H9 (cell line): Measurements from ENCODE around the gene TRMT61A. TPM values are rescaled to one million over a fixed set of nuclear protein-coding genes. Genes with fewer than 3 reads are reported as not detected.
A peak's percentile ranks its signal among the peaks of the same experiment; 100 is the strongest.

Experiments
- DNase-seq: peaks from one replicate; pipeline ENCODE4 v3.0.0-alpha.2; 2017
- H2AFZ ChIP-seq: one replicate; pipeline ENCODE4 v1.6.1; 2013; ENCODE audit warnings: mild to moderate bottlenecking, low read length, control low read depth, moderate library complexity
- H2AK5ac ChIP-seq: 2 replicates; pipeline ENCODE4 v1.6.1; 2013; ENCODE audit warnings: low read length, control low read depth, mixed read lengths; ENCODE audit not compliant: insufficient read length
- H2BK120ac ChIP-seq: one replicate; pipeline ENCODE4 v1.6.1; 2013; ENCODE audit warnings: low read depth, mild to moderate bottlenecking, low read length, control low read depth, inconsistent platforms; ENCODE audit not compliant: poor library complexity, severe bottlenecking
- H2BK12ac ChIP-seq: 2 replicates; pipeline ENCODE4 v1.6.1; 2013; ENCODE audit warnings: low read length, control low read depth, mixed read lengths, low read depth; ENCODE audit not compliant: insufficient read length
- H2BK15ac ChIP-seq: 2 replicates; pipeline ENCODE4 v1.6.1; 2013; ENCODE audit warnings: low read depth, low read length, control low read depth
- H2BK20ac ChIP-seq: one replicate; pipeline ENCODE4 v1.6.1; 2013; ENCODE audit warnings: low read depth, mild to moderate bottlenecking, low read length, control low read depth, inconsistent platforms; ENCODE audit not compliant: poor library complexity, severe bottlenecking
- H2BK5ac ChIP-seq: 2 replicates; pipeline ENCODE4 v1.6.1; 2013; ENCODE audit warnings: low read length, control low read depth, mixed read lengths; ENCODE audit not compliant: insufficient read length
- H3K14ac ChIP-seq: 2 replicates; pipeline ENCODE4 v1.6.1; 2013; ENCODE audit warnings: low read length, control low read depth; ENCODE audit not compliant: insufficient read depth
- H3K18ac ChIP-seq: 2 replicates; pipeline ENCODE4 v1.6.1; 2013; ENCODE audit warnings: low read depth, mild to moderate bottlenecking, mixed read lengths, low read length, control low read depth; ENCODE audit not compliant: insufficient read length
- H3K23ac ChIP-seq: 2 replicates; pipeline ENCODE4 v1.6.1; 2013; ENCODE audit warnings: low read length, control low read depth, mixed read lengths, low read depth; ENCODE audit not compliant: insufficient read length
- H3K23me2 ChIP-seq: 2 replicates; pipeline ENCODE4 v1.6.1; 2013; ENCODE audit warnings: low read depth, mild to moderate bottlenecking, mixed read lengths, low read length, control low read depth; ENCODE audit not compliant: insufficient read length, poor library complexity, severe bottlenecking
- H3K27ac ChIP-seq: 2 replicates; pipeline ENCODE4 v1.5.1; 2013; ENCODE audit warnings: low read length, control low read depth, mixed read lengths, low read depth; ENCODE audit not compliant: insufficient read length
- H3K27me3 ChIP-seq: 2 replicates; pipeline ENCODE4 v1.6.1; 2013; ENCODE audit warnings: low read length, control low read depth, inconsistent platforms; ENCODE audit not compliant: insufficient read depth
- H3K4ac ChIP-seq: 2 replicates; pipeline ENCODE4 v1.6.1; 2013; ENCODE audit warnings: low read depth, mild to moderate bottlenecking, control low read depth, inconsistent platforms, low read length, moderate library complexity
- H3K4me1 ChIP-seq: 2 replicates; pipeline ENCODE4 v1.6.1; 2013; ENCODE audit warnings: low read length, control low read depth, inconsistent platforms; ENCODE audit not compliant: insufficient read depth
- H3K4me2 ChIP-seq: 2 replicates; pipeline ENCODE4 v1.6.1; 2013; ENCODE audit warnings: low read length, control low read depth, mixed read lengths; ENCODE audit not compliant: insufficient read length, insufficient read depth
- H3K56ac ChIP-seq: 2 replicates; pipeline ENCODE4 v1.6.1; 2013; ENCODE audit warnings: low read depth, mild to moderate bottlenecking, mixed read lengths, low read length, control low read depth; ENCODE audit not compliant: insufficient read length
- H3K79me1 ChIP-seq: 2 replicates; pipeline ENCODE4 v1.6.1; 2013; ENCODE audit warnings: low read depth, mild to moderate bottlenecking, moderate library complexity, low read length, control low read depth, inconsistent platforms; ENCODE audit not compliant: insufficient read depth, poor library complexity, severe bottlenecking
- H3K79me2 ChIP-seq: 2 replicates; pipeline ENCODE4 v1.6.1; 2013; ENCODE audit warnings: low read length, control low read depth, inconsistent platforms; ENCODE audit not compliant: insufficient read depth
- H3K9ac ChIP-seq: 2 replicates; pipeline ENCODE4 v1.6.1; 2013; ENCODE audit warnings: low read length, control low read depth, mixed read lengths; ENCODE audit not compliant: insufficient read length; ENCODE audit errors: extremely low read depth
- H3K9me3 ChIP-seq: one replicate; pipeline ENCODE4 v1.6.1; 2013; ENCODE audit warnings: low read depth, low read length, inconsistent platforms; ENCODE audit not compliant: control insufficient read depth
- H3T11ph ChIP-seq: one replicate; pipeline ENCODE4 v1.6.1; 2013; ENCODE audit warnings: mild to moderate bottlenecking, low read length, control low read depth, inconsistent platforms
- H4K20me1 ChIP-seq: one replicate; pipeline ENCODE4 v1.6.1; 2013; ENCODE audit not compliant: control insufficient read depth, insufficient read length, insufficient read depth
- H4K5ac ChIP-seq: 2 replicates; pipeline ENCODE4 v1.6.1; 2013; ENCODE audit warnings: low read depth, mild to moderate bottlenecking, mixed read lengths, low read length, control low read depth; ENCODE audit not compliant: insufficient read length
- H4K8ac ChIP-seq: replicated peaks from 2 replicates; pipeline ENCODE4 v1.6.1; 2013; ENCODE audit warnings: low read length, control low read depth, mixed read lengths, low read depth; ENCODE audit not compliant: insufficient read length
- H4K91ac ChIP-seq: 2 replicates; pipeline ENCODE4 v1.6.1; 2013; ENCODE audit warnings: low read depth, mild to moderate bottlenecking, moderate library complexity, mixed read lengths, low read length, control low read depth; ENCODE audit not compliant: insufficient read length
- H3K27ac Mint-ChIP-seq, 3 experiments: 2 replicates in 2 of 3; 3 replicates in 1 of 3; pipeline ENCODE4 v1.8.0; 2020 to 2021; ENCODE audit warnings: mixed read lengths in 3 of 3, mild to moderate bottlenecking in 1 of 3, moderate library complexity in 1 of 3
- H3K27me3 Mint-ChIP-seq: 2 replicates; pipeline ENCODE4 v1.8.0; 2021; ENCODE audit warnings: low read depth, mild to moderate bottlenecking, moderate library complexity, mixed read lengths
- H3K36me3 Mint-ChIP-seq, 3 experiments: 2 replicates in 2 of 3; 3 replicates in 1 of 3; pipeline ENCODE4 v1.8.0; 2020 to 2021; ENCODE audit warnings: low read depth in 3 of 3, mixed read lengths in 3 of 3; ENCODE audit not compliant: insufficient read depth in 1 of 3
- H3K4me1 Mint-ChIP-seq, 2 experiments: 2 replicates each; pipeline ENCODE4 v1.8.0; 2020; ENCODE audit warnings: mixed read lengths in 2 of 2
- H3K4me3 Mint-ChIP-seq, 2 experiments: 2 replicates in 1 of 2; 3 replicates in 1 of 2; pipeline ENCODE4 v1.8.0; 2020 to 2021; ENCODE audit warnings: mild to moderate bottlenecking in 2 of 2, mixed read lengths in 2 of 2, moderate library complexity in 1 of 2
- H3K9me3 Mint-ChIP-seq, 2 experiments: 2 replicates in 1 of 2; 3 replicates in 1 of 2; pipeline ENCODE4 v1.8.0; 2020; ENCODE audit warnings: mild to moderate bottlenecking in 2 of 2, mixed read lengths in 2 of 2, moderate library complexity in 1 of 2
- WGBS: extraction: QIAGEN DNeasy Blood & Tissue Kit; methylation state at CpG from one replicate; pipeline ENCODE4 v1.1.7; 2013; ENCODE audit warnings: missing lambda C conversion rate, low lambda C conversion rate, mixed read lengths; ENCODE audit not compliant: insufficient read length; ENCODE audit errors: extremely low coverage; 5-methylcytosine and 5-hydroxymethylcytosine counted together
- total RNA-seq: library from RNA; stranded (reverse); gene quantifications from 2 replicates; pipeline ENCODE4 v1.2.1, GENCODE V29; 2021
- TF ChIP-seq, protein P1 (sequence below): fragments of 200-600 bp; sonication (generic); conservative IDR thresholded peaks from 3 replicates; pipeline ENCODE4 v1.8.0; 2021; ENCODE audit warnings: antibody characterized with exemption, mild to moderate bottlenecking

TRMT61A gene
- total RNA-seq, 1 experiment from 2014 or later: 21.9 TPM

- no peak overlapping the region for H2AK5ac ChIP-seq
- no peak overlapping the region for H3K4me2 ChIP-seq
- DNase-seq: no peak
- H4K20me1 ChIP-seq: no peaks in the 10 kb centered on the region
- H2BK15ac ChIP-seq: no peak overlapping the region
- no peak overlapping the region for H2BK20ac ChIP-seq
- WGBS: no CpG with 5 or more reads among the region's 11 CpGs
- no peaks in the 10 kb centered on the region for H3K27me3 ChIP-seq
- H3K27ac Mint-ChIP-seq: peak overlapping the region in 1 of 3 experiments; percentile 37; a peak in 3 of 7 replicates
- H4K5ac ChIP-seq: no peak overlapping the region
- no peak overlapping the region for H2AFZ ChIP-seq
- H2BK120ac ChIP-seq: no peak overlapping the region
- H3K4me1 Mint-ChIP-seq: no peaks in the 10 kb centered on the region
- H3K18ac ChIP-seq: no peak overlapping the region
- no peak overlapping the region for H4K8ac ChIP-seq
- H3K9ac ChIP-seq: no peak overlapping the region
- H3K14ac ChIP-seq: no peak overlapping the region
- H4K91ac ChIP-seq: no peak overlapping the region
- no peaks in the 10 kb centered on the region for H3K79me1 ChIP-seq
- H3K23ac ChIP-seq: no peak overlapping the region
- H3K4me3 Mint-ChIP-seq: no peak overlapping the region
- H3K79me2 ChIP-seq: no peaks in the 10 kb centered on the region
- no peaks in the 10 kb centered on the region for H3K9me3 ChIP-seq
- no peak overlapping the region for H3T11ph ChIP-seq
- TF ChIP-seq, protein P1, sequence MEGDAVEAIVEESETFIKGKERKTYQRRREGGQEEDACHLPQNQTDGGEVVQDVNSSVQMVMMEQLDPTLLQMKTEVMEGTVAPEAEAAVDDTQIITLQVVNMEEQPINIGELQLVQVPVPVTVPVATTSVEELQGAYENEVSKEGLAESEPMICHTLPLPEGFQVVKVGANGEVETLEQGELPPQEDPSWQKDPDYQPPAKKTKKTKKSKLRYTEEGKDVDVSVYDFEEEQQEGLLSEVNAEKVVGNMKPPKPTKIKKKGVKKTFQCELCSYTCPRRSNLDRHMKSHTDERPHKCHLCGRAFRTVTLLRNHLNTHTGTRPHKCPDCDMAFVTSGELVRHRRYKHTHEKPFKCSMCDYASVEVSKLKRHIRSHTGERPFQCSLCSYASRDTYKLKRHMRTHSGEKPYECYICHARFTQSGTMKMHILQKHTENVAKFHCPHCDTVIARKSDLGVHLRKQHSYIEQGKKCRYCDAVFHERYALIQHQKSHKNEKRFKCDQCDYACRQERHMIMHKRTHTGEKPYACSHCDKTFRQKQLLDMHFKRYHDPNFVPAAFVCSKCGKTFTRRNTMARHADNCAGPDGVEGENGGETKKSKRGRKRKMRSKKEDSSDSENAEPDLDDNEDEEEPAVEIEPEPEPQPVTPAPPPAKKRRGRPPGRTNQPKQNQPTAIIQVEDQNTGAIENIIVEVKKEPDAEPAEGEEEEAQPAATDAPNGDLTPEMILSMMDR: no peak
- H3K56ac ChIP-seq: no peak overlapping the region
- H3K36me3 Mint-ChIP-seq: peaks cover 14 to 36% (median 21%) of the 10 kb centered on the region in 3 experiments; a peak in 6 of 7 replicates
- H3K27ac ChIP-seq: no peak overlapping the region
- H3K4me1 ChIP-seq: no peaks in the 10 kb centered on the region
- no peak overlapping the region for H2BK5ac ChIP-seq
- no peaks in the 10 kb centered on the region; the same call in 1 of the 2 replicates for H3K27me3 Mint-ChIP-seq
- H3K9me3 Mint-ChIP-seq: no peaks in the 10 kb centered on the region
- H2BK12ac ChIP-seq: no peak overlapping the region
- no peak overlapping the region for H3K4ac ChIP-seq
- H3K23me2 ChIP-seq: no peaks in the 10 kb centered on the region
These were observed 55.4 kb downstream of the TRMT61A start for GRCh38 chr14:103584326-103584915.

Other genes with a start within 250 kb of the TRMT61A start
- 337 and 356 TPM in 2 replicates for gene EIF5, start 195.0 kb upstream of the TRMT61A start, total RNA-seq
- gene MARK3, start 143.8 kb upstream of the TRMT61A start, total RNA-seq: 71.3 and 81.9 TPM in 2 replicates
- gene CKB, start 6.4 kb upstream of the TRMT61A start, total RNA-seq: 517 and 546 TPM in 2 replicates
- gene BAG5, start 33.5 kb downstream of the TRMT61A start, total RNA-seq: 38.0 and 40.9 TPM in 2 replicates
- 43.2 and 45.5 TPM in 2 replicates for gene COA8, start 33.8 kb downstream of the TRMT61A start, total RNA-seq
- 135 and 143 TPM in 2 replicates for gene KLC1, start 100.0 kb downstream of the TRMT61A start, total RNA-seq
- 42.6 and 45.3 TPM in 2 replicates for gene XRCC3, start 186.3 kb downstream of the TRMT61A start, total RNA-seq
- gene ZFYVE21, start 186.6 kb downstream of the TRMT61A start, total RNA-seq: 49.7 and 50.5 TPM in 2 replicates